Measurements from ENCODE around the gene TMEM116. TPM values are rescaled to one million over a fixed set of nuclear protein-coding genes. Genes with fewer than 3 reads are reported as not detected.

Gene TMEM116
- total RNA-seq, 1 experiment from 2014 or later, result 10.2 TPM

GRCh38 chr12:111907740-111908139 lies 105.2 kb downstream of the TMEM116 start:
- no TSS peak for BruUV-seq (replicated peaks)
- no peak for TF ChIP-seq TCF7L2 (IDR thresholded peaks at IDR 0.05; ENCODE audit: low read depth, low read length)
- no peak for TF ChIP-seq POLR2AphosphoS5 (IDR thresholded peaks at IDR 0.05; ENCODE audit: low read depth, low read length)
- no peak for TF ChIP-seq SIN3A (IDR thresholded peaks at IDR 0.05; ENCODE audit: borderline replicate concordance, insufficient read depth, low read depth, low read length)
- no peak for TF ChIP-seq CTCF (IDR thresholded peaks at IDR 0.05)
- TF ChIP-seq REST (IDR thresholded peaks at IDR 0.05; ENCODE audit: insufficient read depth in 1 of 2, low read depth in 2 of 2, low read length in 1 of 2), result no peak
- Histone ChIP-seq H3K4me1 (ENCODE audit: control insufficient read depth, insufficient read depth, low read length) (no peaks in the 10 kb centered on the region), H3K9me3 (ENCODE audit: control insufficient read depth, insufficient read depth, low read depth, low read length) (0 out of 2 replicates have a peak, but pooled peaks cover 6% of the 10 kb centered on the region), H3K36me3 (ENCODE audit: control insufficient read depth, insufficient read depth, low read length) (no peaks in the 10 kb centered on the region), H3K27ac (ENCODE audit: low read length) (no peak overlapping the region), H3K4me3 (ENCODE audit: low read depth in 2 of 2, low read length in 2 of 2) (no peak overlapping the region), H3K27me3 (ENCODE audit: control insufficient read depth, insufficient read depth, low read length) (no peaks in the 10 kb centered on the region)
- CTCF ChIA-PET, result no interaction called here
- ATAC-seq, result no peak
- no peak for DNase-seq (ENCODE audit: low read depth, low spot score)
- POLR2A ChIA-PET, result no interaction called here
- in situ Hi-C loops (cut with HindIII; ENCODE audit: low pct_unique_long_range_greater_than_20kb, low sequenced_read_pairs) (no loop called here), intact Hi-C loops (cut with micrococcal nuclease; ENCODE audit: unreplicated experiment) (no loop called here)

GRCh38 chr12:111905502-111905901 lies 107.5 kb downstream of the TMEM116 start:
- no TSS peak for BruUV-seq (replicated peaks)
- Histone ChIP-seq H3K4me1 (ENCODE audit: control insufficient read depth, insufficient read depth, low read length) (no peaks in the 10 kb centered on the region), H3K27ac (ENCODE audit: low read length) (no peak overlapping the region), H3K27me3 (ENCODE audit: control insufficient read depth, insufficient read depth, low read length) (no peaks in the 10 kb centered on the region), H3K9me3 (ENCODE audit: control insufficient read depth, insufficient read depth, low read depth, low read length) (0 out of 2 replicates have a peak, but pooled peaks cover 6% of the 10 kb centered on the region), H3K4me3 (ENCODE audit: low read depth in 2 of 2, low read length in 2 of 2) (no peak overlapping the region), H3K36me3 (ENCODE audit: control insufficient read depth, insufficient read depth, low read length) (no peaks in the 10 kb centered on the region)
- in situ Hi-C loops (cut with HindIII; ENCODE audit: low pct_unique_long_range_greater_than_20kb, low sequenced_read_pairs) (no loop called here), intact Hi-C loops (cut with micrococcal nuclease; ENCODE audit: unreplicated experiment) (no loop called here)
- DNase-seq (ENCODE audit: low read depth, low spot score) (no peak), ATAC-seq (peak; percentile 56; the same call in 1 of the 2 replicates)
- ChIA-PET CTCF (no interaction called here), POLR2A (no interaction called here)
- no peak for TF ChIP-seq TCF7L2 (IDR thresholded peaks at IDR 0.05; ENCODE audit: low read depth, low read length)

- H3K27ac ChIP-seq (ENCODE audit: low read length), result no peak overlapping the region
- TF ChIP-seq CTCF (IDR thresholded peaks at IDR 0.05) (no peak), SIN3A (IDR thresholded peaks at IDR 0.05; ENCODE audit: borderline replicate concordance, insufficient read depth, low read depth, low read length) (no peak), POLR2AphosphoS5 (IDR thresholded peaks at IDR 0.05; ENCODE audit: low read depth, low read length) (no peak; the same call in 1 of the 2 replicates), TCF7L2 (IDR thresholded peaks at IDR 0.05; ENCODE audit: low read depth, low read length) (no peak), REST (IDR thresholded peaks at IDR 0.05; ENCODE audit: insufficient read depth in 1 of 2, low read depth in 2 of 2, low read length in 1 of 2) (no peak)
- H3K9me3 ChIP-seq (ENCODE audit: control insufficient read depth, insufficient read depth, low read depth, low read length), result 0 out of 2 replicates have a peak, but pooled peaks cover 6% of the 10 kb centered on the region
- ChIA-PET CTCF (interaction anchor here (0.7 kb wide), 1 partner anchor 129 kb away, joined by 5 read pairs; no protein-coding TSS in a partner anchor), POLR2A (interaction anchor here (0.6 kb wide), 1 partner anchor 296 kb away, joined by 10 read pairs; no protein-coding TSS in a partner anchor)
- H3K4me3 ChIP-seq (ENCODE audit: low read depth in 2 of 2, low read length in 2 of 2), result no peak overlapping the region
- DNase-seq (ENCODE audit: low read depth, low spot score) (no peak), ATAC-seq (no peak)
- in situ Hi-C loops (cut with HindIII; ENCODE audit: low pct_unique_long_range_greater_than_20kb, low sequenced_read_pairs) (no loop called here), intact Hi-C loops (cut with micrococcal nuclease; ENCODE audit: unreplicated experiment) (no loop called here)
- H3K27me3 ChIP-seq (ENCODE audit: control insufficient read depth, insufficient read depth, low read length), result no peaks in the 10 kb centered on the region
- BruUV-seq (replicated peaks), result no TSS peak
- no peaks in the 10 kb centered on the region for H3K4me1 ChIP-seq (ENCODE audit: control insufficient read depth, insufficient read depth, low read length)
- H3K36me3 ChIP-seq (ENCODE audit: control insufficient read depth, insufficient read depth, low read length), result no peaks in the 10 kb centered on the region
Measured at GRCh38 chr12:111904446-111904975, 108.5 kb downstream of the TMEM116 start.
